ENCODE measurements around the gene FAM13A.

DNA sequence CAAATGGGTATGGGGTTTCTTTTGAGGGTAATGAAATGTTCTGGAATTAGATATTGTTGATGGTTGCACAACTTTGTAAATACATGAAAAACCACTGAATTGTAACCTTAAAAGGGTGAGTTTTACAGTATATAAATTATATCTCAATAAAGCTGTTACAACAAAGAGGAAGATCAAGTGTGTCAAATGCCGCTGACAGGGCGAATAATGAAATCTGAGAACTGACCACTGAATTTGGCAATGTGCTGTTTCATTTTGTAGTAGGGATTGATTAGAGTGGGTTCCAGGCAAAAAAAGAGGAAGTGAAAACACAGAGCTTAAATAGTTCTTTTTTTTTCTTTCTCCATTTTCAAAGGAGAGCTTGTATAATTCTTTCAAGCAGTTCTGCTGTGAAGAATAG, 198.2 kb downstream of the FAM13A start:
- TF ChIP-seq, protein P1, sequence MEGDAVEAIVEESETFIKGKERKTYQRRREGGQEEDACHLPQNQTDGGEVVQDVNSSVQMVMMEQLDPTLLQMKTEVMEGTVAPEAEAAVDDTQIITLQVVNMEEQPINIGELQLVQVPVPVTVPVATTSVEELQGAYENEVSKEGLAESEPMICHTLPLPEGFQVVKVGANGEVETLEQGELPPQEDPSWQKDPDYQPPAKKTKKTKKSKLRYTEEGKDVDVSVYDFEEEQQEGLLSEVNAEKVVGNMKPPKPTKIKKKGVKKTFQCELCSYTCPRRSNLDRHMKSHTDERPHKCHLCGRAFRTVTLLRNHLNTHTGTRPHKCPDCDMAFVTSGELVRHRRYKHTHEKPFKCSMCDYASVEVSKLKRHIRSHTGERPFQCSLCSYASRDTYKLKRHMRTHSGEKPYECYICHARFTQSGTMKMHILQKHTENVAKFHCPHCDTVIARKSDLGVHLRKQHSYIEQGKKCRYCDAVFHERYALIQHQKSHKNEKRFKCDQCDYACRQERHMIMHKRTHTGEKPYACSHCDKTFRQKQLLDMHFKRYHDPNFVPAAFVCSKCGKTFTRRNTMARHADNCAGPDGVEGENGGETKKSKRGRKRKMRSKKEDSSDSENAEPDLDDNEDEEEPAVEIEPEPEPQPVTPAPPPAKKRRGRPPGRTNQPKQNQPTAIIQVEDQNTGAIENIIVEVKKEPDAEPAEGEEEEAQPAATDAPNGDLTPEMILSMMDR (IDR thresholded peaks at IDR 0.05; ENCODE audit: low read depth, low read length) = no peak
- TF ChIP-seq, protein P2, sequence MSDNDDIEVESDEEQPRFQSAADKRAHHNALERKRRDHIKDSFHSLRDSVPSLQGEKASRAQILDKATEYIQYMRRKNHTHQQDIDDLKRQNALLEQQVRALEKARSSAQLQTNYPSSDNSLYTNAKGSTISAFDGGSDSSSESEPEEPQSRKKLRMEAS (IDR thresholded peaks at IDR 0.05; ENCODE audit: low read depth, low read length) = no peak
